Suprapubic skin (tissue), 3 donors: ENCODE measurements around the gene PLEKHO1.

Experiments
- EP300 ChIP-seq: sonication (generic); formaldehyde crosslinking; IDR thresholded peaks from one replicate; pipeline ENCODE4 v1.6.1; 2017; ENCODE audit warnings: antibody characterized with exemption
- POLR2A ChIP-seq, 2 donors: fragments of 450-650 bp; IDR thresholded peaks; one replicate each; pipeline ENCODE4 v1.6.1; 2017; ENCODE audit warnings: antibody characterized with exemption in 2 of 2, mild to moderate bottlenecking in 2 of 2, moderate library complexity in 2 of 2
- TF ChIP-seq, protein P1 (sequence below), 2 donors: fragments of 200-600 bp in 1 of 2; fragments of 450-650 bp in 1 of 2; sonication (generic) in 1 of 2; IDR thresholded peaks; one replicate each; pipeline ENCODE4 v1.5.1; 2016 to 2019; ENCODE audit warnings: antibody characterized with exemption in 2 of 2, mild to moderate bottlenecking in 1 of 2, moderate library complexity in 1 of 2

DNA sequence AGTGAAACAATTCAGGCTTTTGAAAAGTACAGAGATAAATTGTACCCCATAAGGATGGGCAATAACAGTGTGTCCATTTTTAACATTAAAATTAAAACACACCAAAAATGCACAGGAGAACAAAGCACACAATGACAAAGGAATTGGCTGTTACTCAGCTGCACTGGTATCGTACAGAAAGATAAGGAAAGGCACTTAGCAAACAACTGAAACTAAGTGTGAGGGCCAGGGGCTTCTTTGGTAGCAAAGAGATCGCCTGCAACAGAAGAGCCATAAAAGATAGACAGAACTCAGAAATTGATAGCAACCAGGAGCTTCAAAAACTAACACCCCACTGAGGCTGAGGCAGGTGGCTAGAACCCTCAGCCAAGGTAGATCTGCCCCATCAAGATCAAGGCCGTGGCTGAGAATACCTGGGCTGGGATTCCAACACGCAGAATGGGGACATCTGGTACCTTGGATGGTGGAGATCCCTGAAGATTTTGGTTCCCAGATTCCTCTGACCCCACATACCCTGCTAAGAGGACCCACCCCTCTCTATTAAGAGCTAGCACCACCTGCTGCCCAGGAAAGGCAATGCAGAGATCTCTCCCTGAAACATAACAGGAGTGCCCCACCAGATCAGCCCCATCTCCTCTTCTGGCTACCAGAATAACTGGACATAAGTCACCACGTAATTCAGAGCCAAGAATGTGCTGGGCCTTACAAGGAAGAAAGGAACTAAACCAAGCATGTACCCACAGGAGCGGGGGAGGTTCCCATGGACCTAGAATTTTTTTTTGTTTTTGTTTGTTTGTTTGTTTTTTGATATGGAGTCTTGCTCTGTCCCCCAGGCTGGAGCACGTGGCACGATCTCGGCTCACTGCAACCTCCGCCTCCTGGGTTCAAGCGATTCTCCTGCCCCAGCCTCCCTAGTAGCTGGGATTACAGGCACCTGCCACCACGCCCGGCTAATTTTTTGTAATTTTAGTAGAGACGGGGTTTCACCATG, 16.2 kb downstream of the PLEKHO1 start:
- TF ChIP-seq, protein P1, sequence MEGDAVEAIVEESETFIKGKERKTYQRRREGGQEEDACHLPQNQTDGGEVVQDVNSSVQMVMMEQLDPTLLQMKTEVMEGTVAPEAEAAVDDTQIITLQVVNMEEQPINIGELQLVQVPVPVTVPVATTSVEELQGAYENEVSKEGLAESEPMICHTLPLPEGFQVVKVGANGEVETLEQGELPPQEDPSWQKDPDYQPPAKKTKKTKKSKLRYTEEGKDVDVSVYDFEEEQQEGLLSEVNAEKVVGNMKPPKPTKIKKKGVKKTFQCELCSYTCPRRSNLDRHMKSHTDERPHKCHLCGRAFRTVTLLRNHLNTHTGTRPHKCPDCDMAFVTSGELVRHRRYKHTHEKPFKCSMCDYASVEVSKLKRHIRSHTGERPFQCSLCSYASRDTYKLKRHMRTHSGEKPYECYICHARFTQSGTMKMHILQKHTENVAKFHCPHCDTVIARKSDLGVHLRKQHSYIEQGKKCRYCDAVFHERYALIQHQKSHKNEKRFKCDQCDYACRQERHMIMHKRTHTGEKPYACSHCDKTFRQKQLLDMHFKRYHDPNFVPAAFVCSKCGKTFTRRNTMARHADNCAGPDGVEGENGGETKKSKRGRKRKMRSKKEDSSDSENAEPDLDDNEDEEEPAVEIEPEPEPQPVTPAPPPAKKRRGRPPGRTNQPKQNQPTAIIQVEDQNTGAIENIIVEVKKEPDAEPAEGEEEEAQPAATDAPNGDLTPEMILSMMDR (IDR thresholded peaks at IDR 0.05), result peak in 1 of 2 donors; percentile 20
- TF ChIP-seq EP300 (no peak), POLR2A (IDR thresholded peaks at IDR 0.05) (no peak)
